Endometrium (tissue), 2 donors: ENCODE measurements around the gene DQX1.

Experiments used
- FAIRE-seq: peaks from 2 replicates; lab custom pipeline; 2012; peaks lifted over from hg19 to GRCh38; lab: Jason Lieb, UNC
- donor health status: control.
- donor health status: control.

The DQX1 gene

GRCh38 chr2:74511104-74511989 is 14.7 kb downstream of the DQX1 start:
- no peak for FAIRE-seq

- FAIRE-seq = no peak
These were observed 15.8 kb downstream of the DQX1 start for GRCh38 chr2:74510272-74510671.

DNA sequence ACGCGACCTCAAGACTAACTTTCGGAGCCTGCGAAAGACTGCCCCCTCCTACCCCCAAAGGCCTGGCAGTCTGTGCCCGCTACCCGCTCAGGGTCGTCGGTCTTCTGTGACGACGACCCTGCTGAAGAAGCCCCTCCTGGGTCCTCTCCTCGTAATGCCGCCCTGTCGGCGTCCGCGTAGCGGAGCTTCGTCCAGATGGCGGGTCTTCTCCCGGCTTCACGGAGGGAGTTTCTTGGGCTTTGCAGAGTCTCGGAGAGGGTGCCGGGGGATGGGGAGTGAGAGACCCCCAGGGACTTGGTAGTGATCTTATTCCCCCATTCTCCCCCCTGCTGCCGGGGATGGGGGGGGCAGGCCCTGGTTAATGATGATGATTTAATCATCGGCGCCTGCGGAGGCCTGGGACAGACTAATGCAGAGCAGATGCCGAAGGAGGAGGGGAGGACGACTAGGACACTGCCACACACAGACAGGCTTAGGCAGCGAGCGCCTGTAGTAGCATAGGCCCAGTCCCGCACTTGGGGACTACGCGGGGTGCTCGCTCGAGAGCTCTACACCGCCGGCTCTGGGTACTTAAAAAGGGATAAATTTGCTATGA is 18.0 kb downstream of the DQX1 start:
- no peak for FAIRE-seq

DNA sequence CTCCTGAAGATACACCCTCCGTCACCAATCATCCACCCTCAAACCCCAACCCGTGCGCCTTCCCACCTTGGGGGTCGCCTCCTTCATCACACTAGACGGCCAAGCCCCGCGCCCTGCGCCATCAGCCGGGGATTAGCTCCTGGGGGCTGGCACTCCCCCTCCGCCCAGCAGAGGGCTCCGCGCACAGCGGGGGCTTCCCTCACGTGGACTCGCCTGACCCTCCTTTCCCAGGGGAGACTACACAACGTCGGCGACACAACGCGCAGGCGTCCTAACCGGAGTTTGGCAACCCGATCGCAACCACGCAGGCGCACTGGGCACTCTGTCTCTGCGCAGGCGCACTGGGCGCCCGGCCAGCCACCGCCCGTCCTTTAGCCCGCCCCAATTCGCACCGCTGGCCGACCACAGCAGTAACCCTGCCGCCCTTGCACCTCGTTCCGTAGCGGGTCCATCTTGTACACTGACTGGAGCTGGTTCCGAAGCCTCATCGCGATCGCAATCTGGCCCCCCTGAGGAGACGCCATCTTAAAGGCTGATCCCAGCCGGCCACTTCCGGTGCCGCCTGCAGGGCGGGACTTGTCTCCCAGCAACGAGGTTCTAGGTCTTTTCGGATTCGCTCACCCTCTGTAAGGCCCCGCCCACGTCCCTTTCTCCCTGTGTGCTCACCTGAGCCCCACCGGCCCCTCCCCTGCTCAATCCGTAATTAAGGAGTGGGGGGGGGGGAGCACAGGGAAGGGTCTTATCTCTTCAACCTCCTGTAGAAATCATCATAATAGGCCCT is 18.7 kb downstream of the DQX1 start, which contains the start of gene PCGF1:
PCGF1 (minus strand) TSS at position 551 of the 781 bp plus-strand sequence; CDS start at position 524, 27 bp downstream.
- FAIRE-seq = no peak

- no peak for FAIRE-seq
These were observed 20.4 kb downstream of the DQX1 start for GRCh38 chr2:74505448-74506246.

GRCh38 chr2:74504591-74504990 is 21.4 kb downstream of the DQX1 start:
- FAIRE-seq = no peak

- FAIRE-seq = no peak
These were observed 22.2 kb downstream of the DQX1 start for GRCh38 chr2:74503506-74504475.

DNA sequence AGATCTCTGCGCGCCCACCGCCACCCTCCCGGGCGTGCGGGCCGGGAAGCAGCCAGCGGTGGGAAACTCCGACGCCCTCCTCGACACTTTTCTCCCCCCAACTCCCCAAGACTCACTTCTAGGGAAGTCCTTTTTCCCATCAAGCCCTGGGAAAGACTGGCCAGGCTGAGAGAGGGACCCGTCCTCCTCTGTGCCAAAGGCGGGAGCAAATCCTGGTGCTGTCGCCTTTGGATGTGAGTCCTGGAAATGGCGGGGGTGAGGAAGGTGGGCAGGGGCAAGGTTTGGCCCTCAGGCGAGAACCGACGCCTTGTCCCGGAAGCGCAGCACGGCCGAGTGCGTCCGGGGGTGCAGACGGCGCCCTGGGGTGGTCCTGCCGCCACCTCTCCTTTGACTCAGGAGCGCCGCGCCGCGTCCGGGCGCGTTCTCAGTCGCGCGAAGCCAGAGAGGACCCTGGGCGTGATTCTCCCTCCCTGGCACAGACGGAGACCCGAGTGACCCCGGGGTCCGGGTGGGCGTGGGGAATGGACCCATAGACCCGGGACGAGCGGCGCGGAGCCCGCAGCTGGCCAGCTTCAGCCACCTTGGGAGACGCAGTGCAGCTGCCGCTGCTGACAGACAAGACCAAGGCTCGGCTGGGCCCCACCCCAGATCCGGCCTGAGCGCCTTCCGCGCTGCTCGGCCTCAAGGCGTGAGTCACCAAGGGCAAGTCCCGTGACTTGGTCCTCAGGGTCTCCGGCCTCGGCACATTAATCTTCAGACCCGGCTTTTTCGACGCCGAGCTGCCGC is 23.1 kb downstream of the DQX1 start:
- FAIRE-seq = no peak

DNA sequence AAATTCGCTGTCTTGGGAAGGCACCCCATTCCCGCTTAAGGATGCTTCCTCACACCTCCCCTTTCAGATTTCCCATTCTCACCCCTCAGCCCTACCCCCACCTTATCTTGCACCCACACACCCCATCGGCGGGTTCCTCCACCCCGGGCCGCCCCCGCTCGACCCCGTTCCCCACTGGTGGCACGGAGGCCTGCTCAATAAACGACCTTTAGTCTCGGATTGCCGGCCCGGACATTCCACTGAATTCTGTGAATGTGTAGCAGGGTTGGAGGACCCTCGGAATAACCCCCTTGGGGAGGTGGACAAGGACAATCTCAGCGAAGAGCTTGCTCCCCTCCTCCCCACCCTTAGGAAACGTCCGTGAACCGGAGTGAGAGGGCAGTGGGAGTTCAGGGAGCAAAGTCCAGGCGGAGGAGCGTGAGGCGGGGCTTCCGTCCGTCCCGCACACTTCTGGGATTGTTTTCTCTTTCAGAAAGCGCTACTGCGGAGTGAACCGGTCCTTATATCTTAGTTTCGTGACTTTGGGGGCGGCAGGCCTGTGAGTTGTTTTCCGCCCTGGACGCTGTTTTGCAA is 23.8 kb downstream of the DQX1 start:
- FAIRE-seq = no peak

DNA sequence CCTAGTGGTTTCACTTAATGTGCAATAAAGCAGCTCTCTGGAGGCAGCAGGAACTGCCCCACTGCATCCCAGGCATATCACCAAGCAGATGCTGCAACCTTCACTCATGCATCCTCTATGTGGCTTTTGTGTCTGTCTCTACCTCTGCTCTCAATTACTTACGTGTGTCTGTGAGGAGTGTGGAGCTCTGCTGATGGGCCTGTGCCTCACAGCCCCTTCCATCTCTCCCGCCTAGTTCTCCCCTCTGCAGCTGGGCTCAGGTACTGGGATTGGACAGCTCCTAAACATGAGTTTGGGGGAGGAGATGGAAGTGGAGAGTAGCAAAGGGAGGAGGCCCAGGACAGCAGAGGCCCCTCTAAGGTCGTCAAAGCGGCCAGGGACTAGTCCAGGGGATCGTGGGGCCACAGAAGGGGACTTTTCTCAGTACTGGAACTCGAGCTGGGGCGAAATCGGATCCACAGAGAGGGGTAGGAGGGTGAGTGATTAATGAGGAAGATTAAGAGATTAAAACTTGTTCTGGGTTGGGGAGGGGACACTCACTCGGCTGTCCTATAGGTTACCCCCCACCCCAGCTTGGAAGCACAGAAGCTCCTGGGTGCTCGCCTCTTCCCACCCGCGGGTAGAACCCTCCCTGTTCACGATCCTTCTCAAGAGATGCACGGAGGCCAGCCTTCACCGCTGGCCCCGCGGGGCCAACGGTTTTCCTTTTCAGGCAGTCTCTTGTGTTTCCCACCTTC is 24.5 kb downstream of the DQX1 start:
- FAIRE-seq = no peak

- no peak for FAIRE-seq
These were observed 25.5 kb downstream of the DQX1 start for GRCh38 chr2:74500578-74500946.

- no peak for FAIRE-seq
These were observed 26.0 kb downstream of the DQX1 start for GRCh38 chr2:74499940-74500577.

DNA sequence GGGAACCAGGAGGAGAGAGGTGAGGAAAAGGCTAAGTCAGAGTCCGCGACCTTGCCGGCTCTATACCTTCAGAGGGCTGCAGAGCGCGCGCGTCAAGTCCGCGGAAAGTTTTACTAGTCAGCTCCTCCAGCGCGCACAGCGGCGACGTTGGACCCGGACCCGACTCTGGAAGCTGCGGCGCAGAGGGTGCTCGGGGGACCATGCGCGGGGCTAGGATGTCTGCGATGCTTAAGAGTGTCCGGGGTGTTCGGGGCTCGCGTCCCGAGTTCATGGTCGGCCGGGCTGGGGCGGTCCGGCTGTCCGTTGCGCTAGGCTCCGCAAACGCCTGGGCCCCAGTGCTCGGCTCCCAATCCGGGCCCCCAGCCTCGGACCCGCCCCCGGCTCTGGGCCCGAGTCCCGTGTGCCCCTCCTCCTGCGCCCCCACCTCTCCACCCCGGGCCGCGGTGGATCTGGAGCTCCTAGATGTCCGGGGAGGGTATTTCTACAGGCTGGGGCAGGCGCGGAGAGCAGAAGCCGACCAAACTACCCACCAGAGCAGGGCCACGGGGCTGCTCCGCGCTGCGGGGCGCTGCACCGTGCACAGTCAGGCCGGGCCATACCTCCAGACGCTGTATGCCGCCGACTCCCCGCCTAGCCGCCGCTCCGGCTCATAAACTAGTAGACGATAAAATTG is 26.6 kb downstream of the DQX1 start, which contains the start of gene LBX2:
LBX2 (minus strand) TSS at position 337 of the 673 bp plus-strand sequence; CDS start at position 271, 66 bp downstream.
- FAIRE-seq = no peak

- no peak for FAIRE-seq
These were observed 27.3 kb downstream of the DQX1 start for GRCh38 chr2:74498500-74499266.

DNA sequence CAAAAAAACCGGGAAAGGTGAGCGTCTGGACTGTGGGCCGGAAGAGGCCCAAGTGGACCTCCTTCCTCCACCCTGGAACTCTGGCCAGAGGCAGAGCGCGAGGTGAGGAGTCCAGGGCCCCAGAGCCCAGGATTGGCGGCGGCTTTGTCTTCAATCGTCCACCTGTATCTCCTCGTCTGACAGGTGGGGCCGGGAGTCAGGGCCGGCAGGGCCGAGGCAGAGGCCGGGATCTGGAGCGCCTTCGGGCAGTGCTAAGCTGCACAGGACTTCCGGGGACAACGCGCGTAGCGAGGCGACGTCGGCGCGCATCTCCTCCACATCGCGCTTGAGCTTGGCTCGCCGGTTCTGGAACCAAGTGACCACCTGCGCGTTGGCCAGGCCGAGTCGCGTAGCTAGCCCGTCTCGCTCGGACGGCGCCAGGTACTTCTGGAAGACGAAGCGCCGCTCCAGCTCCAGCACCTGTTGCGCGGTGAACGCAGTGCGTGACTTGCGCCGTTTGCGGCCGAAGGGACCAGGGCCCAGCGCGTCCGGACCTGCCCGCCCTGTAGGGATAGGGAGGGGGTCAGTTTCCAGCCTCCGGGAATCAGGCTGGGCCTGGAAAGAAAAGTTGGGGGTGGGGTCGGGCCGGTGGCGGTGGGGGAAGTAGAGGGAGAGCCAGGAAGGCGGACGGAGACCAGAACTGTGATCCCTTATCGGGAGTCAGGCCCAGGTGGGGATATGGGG is 28.1 kb downstream of the DQX1 start:
- FAIRE-seq = no peak
